PC-9 (cell line): ENCODE measurements around the gene PRR15L. TPM values are rescaled to one million over a fixed set of nuclear protein-coding genes. Genes with fewer than 3 reads are reported as not detected.

Experiments used
- BruUV-seq: library from RNA; stranded (reverse); fragments of 400-500 nt; replicated peaks from 2 replicates; lab custom pipeline; 2021; lab: Mats Ljungman, UMichigan
- CTCF ChIA-PET: fragments of 300-600 bp; sonication (Branson Sonifier 250); formaldehyde crosslinking; loops from one replicate; lab custom pipeline; 2022; ENCODE audit warnings: antibody characterized with exemption; lab: Charles Lee
- POLR2A ChIA-PET: fragments of 300-600 bp; sonication (Branson Sonifier 250); formaldehyde crosslinking; loops from one replicate; lab custom pipeline; 2022; ENCODE audit warnings: antibody characterized with exemption; ENCODE audit not compliant: unreplicated experiment; lab: Charles Lee
- DNase-seq, 2 experiments: peaks; one replicate each; pipeline versions ENCODE4 v3.0.0 to v3.0.0-alpha.2; 2015 to 2022; ENCODE audit warnings: mixed read lengths in 1 of 2
- H2AFZ ChIP-seq: fragments of 200-600 bp; sonication (generic); 2 replicates; pipeline ENCODE4 v1.8.1; 2017; ENCODE audit warnings: antibody characterized with exemption
- H3F3A ChIP-seq: fragments of 200-600 bp; sonication (generic); 2 replicates; pipeline ENCODE4 v1.8.1; 2017; ENCODE audit warnings: antibody characterized with exemption, mild to moderate bottlenecking, low read depth; ENCODE audit not compliant: insufficient read depth
- H3K27ac ChIP-seq: fragments of 200-600 bp; sonication (generic); 2 replicates; pipeline ENCODE4 v1.6.1; 2016; ENCODE audit warnings: mixed run types
- H3K27me3 ChIP-seq: fragments of 200-600 bp; sonication (generic); 2 replicates; pipeline ENCODE4 v1.6.1; 2016; ENCODE audit warnings: low read depth, mixed run types; ENCODE audit not compliant: insufficient read depth
- H3K36me3 ChIP-seq: fragments of 200-600 bp; sonication (generic); 2 replicates; pipeline ENCODE4 v1.6.1; 2016; ENCODE audit warnings: low read depth, mixed run types
- H3K4me1 ChIP-seq: fragments of 200-600 bp; sonication (generic); replicated peaks from 2 replicates; pipeline ENCODE4 v1.6.1; 2016; ENCODE audit warnings: mixed run types; ENCODE audit not compliant: insufficient read depth
- H3K4me2 ChIP-seq: fragments of 200-600 bp; sonication (generic); 2 replicates; pipeline ENCODE4 v1.6.1; 2017; ENCODE audit warnings: mixed run types
- H3K4me3 ChIP-seq: fragments of 200-600 bp; sonication (generic); 2 replicates; pipeline ENCODE4 v1.6.1; 2016; ENCODE audit warnings: mixed run types
- H3K79me2 ChIP-seq: fragments of 200-600 bp; sonication (generic); 2 replicates; pipeline ENCODE4 v1.6.1; 2017; ENCODE audit warnings: low read depth, mixed run types
- H3K9me2 ChIP-seq: fragments of 200-600 bp; sonication (generic); 2 replicates; pipeline ENCODE4 v1.8.1; 2017; ENCODE audit warnings: mild to moderate bottlenecking; ENCODE audit not compliant: insufficient read depth
- H3K9me3 ChIP-seq: fragments of 200-600 bp; sonication (generic); 2 replicates; pipeline ENCODE4 v1.8.1; 2016; ENCODE audit warnings: low read depth; ENCODE audit not compliant: insufficient read depth
- H4K20me1 ChIP-seq: fragments of 200-600 bp; sonication (generic); 2 replicates; pipeline ENCODE4 v1.8.1; 2017; ENCODE audit not compliant: insufficient read depth
- CTCF ChIP-seq: fragments of 200-600 bp; sonication (generic); conservative IDR thresholded peaks from 2 replicates; pipeline ENCODE4 v1.6.1; 2017; ENCODE audit warnings: mixed run types, antibody characterized with exemption, mild to moderate bottlenecking, moderate library complexity
- EZH2 ChIP-seq: fragments of 200-600 bp; sonication (generic); IDR thresholded peaks from 2 replicates; pipeline ENCODE4 v1.8.0; 2017; ENCODE audit warnings: antibody characterized with exemption, low read depth
- intact Hi-C: fragments of 100-400 bp; cut with micrococcal nuclease; formaldehyde crosslinking; loops from one replicate; pipeline ENCODE4 v1.10.0; 2022; ENCODE audit not compliant: unreplicated experiment
- total RNA-seq: library from RNA; stranded (reverse); gene quantifications from 2 replicates; pipeline ENCODE4 v1.2.3, GENCODE V29; 2021

Gene PRR15L
- total RNA-seq, 1 experiment from 2014 or later, result 5.3 TPM

- no TSS peak for BruUV-seq
- intact Hi-C loops, result no loop called here
- Histone ChIP-seq H4K20me1 (no peaks in the 10 kb centered on the region), H3K27me3 (no peaks in the 10 kb centered on the region), H2AFZ (no peak overlapping the region), H3K79me2 (no peaks in the 10 kb centered on the region), H3K4me1 (no peaks in the 10 kb centered on the region), H3K27ac (no peak overlapping the region), H3K4me3 (no peak overlapping the region), H3K9me2 (no peaks in the 10 kb centered on the region), H3K9me3 (no peaks in the 10 kb centered on the region), H3K36me3 (no peaks in the 10 kb centered on the region), H3K4me2 (no peak overlapping the region), H3F3A (peaks cover 4% of the 10 kb centered on the region)
- POLR2A ChIA-PET, result interaction anchor here (0.6 kb wide), 1 partner anchor 33 kb away, joined by 3 read pairs; the partner anchor contains the start of gene SP2
- CTCF ChIA-PET, result no interaction called here
- no peak for TF ChIP-seq EZH2
- DNase-seq, result no peak
These were observed 29.3 kb downstream of the PRR15L start for GRCh38 chr17:47928415-47928814.

- H3K9me3 ChIP-seq, result no peaks in the 10 kb centered on the region
- H3K27ac ChIP-seq, result no peak overlapping the region
- ChIA-PET POLR2A (interaction anchor here (0.6 kb wide), 1 partner anchor 32 kb away, joined by 3 read pairs; the partner anchor contains the start of gene SP2), CTCF (no interaction called here)
- no peak for DNase-seq
- H4K20me1 ChIP-seq, result no peaks in the 10 kb centered on the region
- no TSS peak for BruUV-seq
- no peaks in the 10 kb centered on the region for H3K36me3 ChIP-seq
- H3K4me2 ChIP-seq, result no peak overlapping the region
- intact Hi-C loops, result no loop called here
- no peaks in the 10 kb centered on the region for H3K79me2 ChIP-seq
- H3K4me1 ChIP-seq, result no peaks in the 10 kb centered on the region
- peaks cover 4% of the 10 kb centered on the region for H3F3A ChIP-seq
- no peaks in the 10 kb centered on the region for H3K27me3 ChIP-seq
- H2AFZ ChIP-seq, result no peak overlapping the region
- H3K4me3 ChIP-seq, result no peak overlapping the region
- no peaks in the 10 kb centered on the region for H3K9me2 ChIP-seq
- TF ChIP-seq EZH2 (no peak), CTCF (no peak)
These were observed 29.8 kb downstream of the PRR15L start for GRCh38 chr17:47927821-47928400.

- POLR2A ChIA-PET, result interaction anchor here (0.7 kb wide), 1 partner anchor 29 kb away, joined by 25 read pairs; no protein-coding TSS in a partner anchor
- Histone ChIP-seq H3K9me3 (no peaks in the 10 kb centered on the region), H3K9me2 (no peaks in the 10 kb centered on the region), H3K27me3 (no peaks in the 10 kb centered on the region), H3K4me3 (no peak overlapping the region), H3K4me1 (no peaks in the 10 kb centered on the region), H2AFZ (no peak overlapping the region), H3K79me2 (no peaks in the 10 kb centered on the region), H4K20me1 (no peaks in the 10 kb centered on the region; the same call in 1 of the 2 replicates), H3K27ac (no peak overlapping the region), H3F3A (peaks cover 4% of the 10 kb centered on the region), H3K36me3 (no peaks in the 10 kb centered on the region), H3K4me2 (no peak overlapping the region)
- no TSS peak for BruUV-seq
- intact Hi-C loops, result no loop called here
- TF ChIP-seq CTCF, result no peak
- TF ChIP-seq EZH2, result no peak
- CTCF ChIA-PET, result no interaction called here
- no peak for DNase-seq
These were observed 32.0 kb downstream of the PRR15L start for GRCh38 chr17:47925678-47925988.
